Ishikawa (cell line): ENCODE results near the gene ASTN2.

Source experiments
- CEBPB ChIP-seq: IDR thresholded peaks from 2 replicates; pipeline ENCODE4 v1.6.1; 2012
- EGR1 ChIP-seq: IDR thresholded peaks from 2 replicates; pipeline ENCODE4 v1.6.1; 2012
- EP300 ChIP-seq: IDR thresholded peaks from 2 replicates; pipeline ENCODE4 v1.6.1; 2012; ENCODE audit warnings: borderline replicate concordance
- FOXM1 ChIP-seq: IDR thresholded peaks from 2 replicates; pipeline ENCODE4 v1.6.1; 2012; ENCODE audit warnings: low read depth, borderline replicate concordance
- MAX ChIP-seq: IDR thresholded peaks from 2 replicates; pipeline ENCODE4 v1.6.1; 2012
- NFIC ChIP-seq: IDR thresholded peaks from 2 replicates; pipeline ENCODE4 v1.6.1; 2012
- RAD21 ChIP-seq: IDR thresholded peaks from 2 replicates; pipeline ENCODE4 v1.6.1; 2012; ENCODE audit warnings: low read depth
- TAF1 ChIP-seq: IDR thresholded peaks from 2 replicates; pipeline ENCODE4 v1.6.1; 2012; ENCODE audit warnings: low read depth, mild to moderate bottlenecking
- TCF12 ChIP-seq: IDR thresholded peaks from 2 replicates; pipeline ENCODE4 v1.6.1; 2012; ENCODE audit warnings: low read depth
- TEAD4 ChIP-seq: IDR thresholded peaks from 2 replicates; pipeline ENCODE4 v1.6.1; 2012
- USF1 ChIP-seq: IDR thresholded peaks from 2 replicates; pipeline ENCODE4 v1.6.1; 2012
- YY1 ChIP-seq: IDR thresholded peaks from 2 replicates; pipeline ENCODE4 v1.6.1; 2012; ENCODE audit warnings: low read depth
- TF ChIP-seq, protein P1 (sequence below): IDR thresholded peaks from 2 replicates; pipeline ENCODE4 v1.6.1; 2012; ENCODE audit warnings: low read depth, mild to moderate bottlenecking

DNA sequence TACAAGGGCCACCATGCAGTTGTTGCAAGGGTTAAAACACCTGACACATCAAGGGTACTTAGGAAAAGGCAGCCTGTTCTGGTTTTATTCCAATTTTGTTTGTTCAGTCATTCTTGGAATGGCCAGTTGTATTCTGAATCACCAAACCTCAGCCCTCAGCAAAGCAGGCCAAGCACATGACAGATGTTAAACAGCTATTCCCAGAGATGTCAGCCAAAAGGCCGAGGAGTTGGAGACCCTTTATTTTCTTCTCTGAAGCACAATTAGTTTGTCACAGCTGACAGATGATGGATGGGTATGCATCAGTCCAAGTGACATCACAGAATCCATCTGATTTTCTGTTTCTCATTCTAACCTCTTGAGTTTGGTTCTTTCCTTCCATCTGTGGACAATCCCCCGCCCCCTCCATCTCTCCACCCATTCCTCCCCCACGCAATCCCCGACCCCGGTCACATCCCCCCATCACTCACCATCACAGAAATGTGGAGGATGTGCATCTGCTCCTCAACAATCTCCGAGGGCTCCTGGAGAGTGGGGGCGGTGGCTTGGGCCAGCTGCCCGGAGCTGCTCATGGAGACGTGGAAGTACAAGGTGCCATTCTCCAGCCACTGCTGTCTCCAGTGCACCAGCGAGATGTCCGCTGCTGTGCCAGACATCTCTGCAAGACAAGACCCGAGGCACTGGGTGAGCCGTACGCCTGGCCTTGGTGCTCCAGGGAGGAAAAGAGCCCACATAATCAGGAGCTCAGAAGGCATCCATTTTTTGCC, 123.8 kb downstream of the ASTN2 start:
- TF ChIP-seq FOXM1 (no peak), MAX (no peak), TEAD4 (no peak), USF1 (no peak), EGR1 (no peak), RAD21 (no peak), EP300 (no peak), YY1 (no peak), NFIC (no peak), CEBPB (no peak), TAF1 (no peak), TCF12 (no peak)
- TF ChIP-seq, protein P1, sequence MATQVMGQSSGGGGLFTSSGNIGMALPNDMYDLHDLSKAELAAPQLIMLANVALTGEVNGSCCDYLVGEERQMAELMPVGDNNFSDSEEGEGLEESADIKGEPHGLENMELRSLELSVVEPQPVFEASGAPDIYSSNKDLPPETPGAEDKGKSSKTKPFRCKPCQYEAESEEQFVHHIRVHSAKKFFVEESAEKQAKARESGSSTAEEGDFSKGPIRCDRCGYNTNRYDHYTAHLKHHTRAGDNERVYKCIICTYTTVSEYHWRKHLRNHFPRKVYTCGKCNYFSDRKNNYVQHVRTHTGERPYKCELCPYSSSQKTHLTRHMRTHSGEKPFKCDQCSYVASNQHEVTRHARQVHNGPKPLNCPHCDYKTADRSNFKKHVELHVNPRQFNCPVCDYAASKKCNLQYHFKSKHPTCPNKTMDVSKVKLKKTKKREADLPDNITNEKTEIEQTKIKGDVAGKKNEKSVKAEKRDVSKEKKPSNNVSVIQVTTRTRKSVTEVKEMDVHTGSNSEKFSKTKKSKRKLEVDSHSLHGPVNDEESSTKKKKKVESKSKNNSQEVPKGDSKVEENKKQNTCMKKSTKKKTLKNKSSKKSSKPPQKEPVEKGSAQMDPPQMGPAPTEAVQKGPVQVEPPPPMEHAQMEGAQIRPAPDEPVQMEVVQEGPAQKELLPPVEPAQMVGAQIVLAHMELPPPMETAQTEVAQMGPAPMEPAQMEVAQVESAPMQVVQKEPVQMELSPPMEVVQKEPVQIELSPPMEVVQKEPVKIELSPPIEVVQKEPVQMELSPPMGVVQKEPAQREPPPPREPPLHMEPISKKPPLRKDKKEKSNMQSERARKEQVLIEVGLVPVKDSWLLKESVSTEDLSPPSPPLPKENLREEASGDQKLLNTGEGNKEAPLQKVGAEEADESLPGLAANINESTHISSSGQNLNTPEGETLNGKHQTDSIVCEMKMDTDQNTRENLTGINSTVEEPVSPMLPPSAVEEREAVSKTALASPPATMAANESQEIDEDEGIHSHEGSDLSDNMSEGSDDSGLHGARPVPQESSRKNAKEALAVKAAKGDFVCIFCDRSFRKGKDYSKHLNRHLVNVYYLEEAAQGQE = no peak
